AG08396 (cell line): Measurements from ENCODE around the gene CHURC1.

Experiments
- DNase-seq: peaks from one replicate; pipeline ENCODE4 v3.0.0; 2012; ENCODE audit warnings: low spot score, mixed read lengths

CHURC1 gene

GRCh38 chr14:64914237-64915028, at the start of gene CHURC1:
Gene CHURC1 (plus strand): TSS chr14:64914455. CDS start chr14:64914496, 41 bp downstream.
- DNase-seq, result peak; percentile 95

GRCh38 chr14:64865109-64865508, 49.1 kb upstream of the CHURC1 start:
- no peak for DNase-seq

- DNase-seq, result no peak
Observed at GRCh38 chr14:64865992-64866391, 48.3 kb upstream of the CHURC1 start.

GRCh38 chr14:64867182-64867581, 47.1 kb upstream of the CHURC1 start:
- no peak for DNase-seq

GRCh38 chr14:64868379-64868778, 45.9 kb upstream of the CHURC1 start:
- DNase-seq, result no peak

- no peak for DNase-seq
Observed at GRCh38 chr14:64868841-64869240, 45.4 kb upstream of the CHURC1 start.

GRCh38 chr14:64870160-64870559, 44.1 kb upstream of the CHURC1 start:
- no peak for DNase-seq

GRCh38 chr14:64871344-64871743, 42.9 kb upstream of the CHURC1 start:
- DNase-seq, result no peak

GRCh38 chr14:64873506-64874219, 40.6 kb upstream of the CHURC1 start:
- DNase-seq, result no peak

- no peak for DNase-seq
Observed at GRCh38 chr14:64875350-64875749, 38.9 kb upstream of the CHURC1 start.

GRCh38 chr14:64877846-64878245, 36.4 kb upstream of the CHURC1 start:
- DNase-seq, result no peak

- no peak for DNase-seq
Observed at GRCh38 chr14:64878837-64879634, 35.2 kb upstream of the CHURC1 start.

- DNase-seq, result no peak
Observed at GRCh38 chr14:64879635-64880220, 34.5 kb upstream of the CHURC1 start, which contains the start of gene SPTB. Gene SPTB (minus strand): TSS chr14:64879907. CDS start chr14:64823094, 56,813 bp downstream.

- peak; percentile 27 for DNase-seq
Observed at GRCh38 chr14:64880221-64881121, 33.8 kb upstream of the CHURC1 start.

- no peak for DNase-seq
Observed at GRCh38 chr14:64885559-64885958, 28.7 kb upstream of the CHURC1 start.

GRCh38 chr14:64889352-64889751, 24.9 kb upstream of the CHURC1 start:
- DNase-seq, result no peak

GRCh38 chr14:64891173-64891838, 22.9 kb upstream of the CHURC1 start:
- DNase-seq, result no peak

- DNase-seq, result peak; percentile 36
Observed at GRCh38 chr14:64891839-64892375, 22.3 kb upstream of the CHURC1 start.

- no peak for DNase-seq
Observed at GRCh38 chr14:64899958-64900357, 14.3 kb upstream of the CHURC1 start.

GRCh38 chr14:64906022-64906421, 8.2 kb upstream of the CHURC1 start:
- DNase-seq, result no peak
